Measurements from ENCODE around the gene PLK3.
"Not testable (repeated sequence)": the region's sequence is repeated elsewhere in the genome, so short reads cannot be mapped to it uniquely, and the experiment has no call there.

- TF ChIP-seq CTCF (conservative IDR thresholded peaks at IDR 0.05; ENCODE audit: low read length); EZH2phosphoT487 (IDR thresholded peaks at IDR 0.05; ENCODE audit: borderline replicate concordance, low read depth, low read length): not testable (repeated sequence)
Measured at GRCh38 chr1:44766421-44766820, 33.8 kb upstream of the PLK3 start.
